H9 (cell line): Measurements from ENCODE around the gene DDIT4. TPM values are rescaled to one million over a fixed set of nuclear protein-coding genes. Genes with fewer than 3 reads are reported as not detected.

Experiments used
- DNase-seq: peaks from one replicate; pipeline ENCODE4 v3.0.0-alpha.2; 2017
- H2AFZ ChIP-seq: one replicate; pipeline ENCODE4 v1.6.1; 2013; ENCODE audit warnings: mild to moderate bottlenecking, low read length, control low read depth, moderate library complexity
- H2AK5ac ChIP-seq: 2 replicates; pipeline ENCODE4 v1.6.1; 2013; ENCODE audit warnings: low read length, control low read depth, mixed read lengths; ENCODE audit not compliant: insufficient read length
- H2BK120ac ChIP-seq: one replicate; pipeline ENCODE4 v1.6.1; 2013; ENCODE audit warnings: low read depth, mild to moderate bottlenecking, low read length, control low read depth, inconsistent platforms; ENCODE audit not compliant: poor library complexity, severe bottlenecking
- H2BK12ac ChIP-seq: 2 replicates; pipeline ENCODE4 v1.6.1; 2013; ENCODE audit warnings: low read length, control low read depth, mixed read lengths, low read depth; ENCODE audit not compliant: insufficient read length
- H2BK15ac ChIP-seq: 2 replicates; pipeline ENCODE4 v1.6.1; 2013; ENCODE audit warnings: low read depth, low read length, control low read depth
- H2BK20ac ChIP-seq: one replicate; pipeline ENCODE4 v1.6.1; 2013; ENCODE audit warnings: low read depth, mild to moderate bottlenecking, low read length, control low read depth, inconsistent platforms; ENCODE audit not compliant: poor library complexity, severe bottlenecking
- H2BK5ac ChIP-seq: 2 replicates; pipeline ENCODE4 v1.6.1; 2013; ENCODE audit warnings: low read length, control low read depth, mixed read lengths; ENCODE audit not compliant: insufficient read length
- H3K14ac ChIP-seq: 2 replicates; pipeline ENCODE4 v1.6.1; 2013; ENCODE audit warnings: low read length, control low read depth; ENCODE audit not compliant: insufficient read depth
- H3K18ac ChIP-seq: 2 replicates; pipeline ENCODE4 v1.6.1; 2013; ENCODE audit warnings: low read depth, mild to moderate bottlenecking, mixed read lengths, low read length, control low read depth; ENCODE audit not compliant: insufficient read length
- H3K23ac ChIP-seq: 2 replicates; pipeline ENCODE4 v1.6.1; 2013; ENCODE audit warnings: low read length, control low read depth, mixed read lengths, low read depth; ENCODE audit not compliant: insufficient read length
- H3K23me2 ChIP-seq: 2 replicates; pipeline ENCODE4 v1.6.1; 2013; ENCODE audit warnings: low read depth, mild to moderate bottlenecking, mixed read lengths, low read length, control low read depth; ENCODE audit not compliant: insufficient read length, poor library complexity, severe bottlenecking
- H3K27ac ChIP-seq: 2 replicates; pipeline ENCODE4 v1.5.1; 2013; ENCODE audit warnings: low read length, control low read depth, mixed read lengths, low read depth; ENCODE audit not compliant: insufficient read length
- H3K27me3 ChIP-seq: 2 replicates; pipeline ENCODE4 v1.6.1; 2013; ENCODE audit warnings: low read length, control low read depth, inconsistent platforms; ENCODE audit not compliant: insufficient read depth
- H3K4ac ChIP-seq: 2 replicates; pipeline ENCODE4 v1.6.1; 2013; ENCODE audit warnings: low read depth, mild to moderate bottlenecking, control low read depth, inconsistent platforms, low read length, moderate library complexity
- H3K4me1 ChIP-seq: 2 replicates; pipeline ENCODE4 v1.6.1; 2013; ENCODE audit warnings: low read length, control low read depth, inconsistent platforms; ENCODE audit not compliant: insufficient read depth
- H3K4me2 ChIP-seq: 2 replicates; pipeline ENCODE4 v1.6.1; 2013; ENCODE audit warnings: low read length, control low read depth, mixed read lengths; ENCODE audit not compliant: insufficient read length, insufficient read depth
- H3K56ac ChIP-seq: 2 replicates; pipeline ENCODE4 v1.6.1; 2013; ENCODE audit warnings: low read depth, mild to moderate bottlenecking, mixed read lengths, low read length, control low read depth; ENCODE audit not compliant: insufficient read length
- H3K79me1 ChIP-seq: 2 replicates; pipeline ENCODE4 v1.6.1; 2013; ENCODE audit warnings: low read depth, mild to moderate bottlenecking, moderate library complexity, low read length, control low read depth, inconsistent platforms; ENCODE audit not compliant: insufficient read depth, poor library complexity, severe bottlenecking
- H3K79me2 ChIP-seq: 2 replicates; pipeline ENCODE4 v1.6.1; 2013; ENCODE audit warnings: low read length, control low read depth, inconsistent platforms; ENCODE audit not compliant: insufficient read depth
- H3K9ac ChIP-seq: 2 replicates; pipeline ENCODE4 v1.6.1; 2013; ENCODE audit warnings: low read length, control low read depth, mixed read lengths; ENCODE audit not compliant: insufficient read length; ENCODE audit errors: extremely low read depth
- H3K9me3 ChIP-seq: one replicate; pipeline ENCODE4 v1.6.1; 2013; ENCODE audit warnings: low read depth, low read length, inconsistent platforms; ENCODE audit not compliant: control insufficient read depth
- H3T11ph ChIP-seq: one replicate; pipeline ENCODE4 v1.6.1; 2013; ENCODE audit warnings: mild to moderate bottlenecking, low read length, control low read depth, inconsistent platforms
- H4K20me1 ChIP-seq: one replicate; pipeline ENCODE4 v1.6.1; 2013; ENCODE audit not compliant: control insufficient read depth, insufficient read length, insufficient read depth
- H4K5ac ChIP-seq: 2 replicates; pipeline ENCODE4 v1.6.1; 2013; ENCODE audit warnings: low read depth, mild to moderate bottlenecking, mixed read lengths, low read length, control low read depth; ENCODE audit not compliant: insufficient read length
- H4K8ac ChIP-seq: replicated peaks from 2 replicates; pipeline ENCODE4 v1.6.1; 2013; ENCODE audit warnings: low read length, control low read depth, mixed read lengths, low read depth; ENCODE audit not compliant: insufficient read length
- H4K91ac ChIP-seq: 2 replicates; pipeline ENCODE4 v1.6.1; 2013; ENCODE audit warnings: low read depth, mild to moderate bottlenecking, moderate library complexity, mixed read lengths, low read length, control low read depth; ENCODE audit not compliant: insufficient read length
- H3K27ac Mint-ChIP-seq, 3 experiments: 2 replicates in 2 of 3; 3 replicates in 1 of 3; pipeline ENCODE4 v1.8.0; 2020 to 2021; ENCODE audit warnings: mixed read lengths in 3 of 3, mild to moderate bottlenecking in 1 of 3, moderate library complexity in 1 of 3
- H3K27me3 Mint-ChIP-seq: 2 replicates; pipeline ENCODE4 v1.8.0; 2021; ENCODE audit warnings: low read depth, mild to moderate bottlenecking, moderate library complexity, mixed read lengths
- H3K36me3 Mint-ChIP-seq, 3 experiments: 2 replicates in 2 of 3; 3 replicates in 1 of 3; pipeline ENCODE4 v1.8.0; 2020 to 2021; ENCODE audit warnings: low read depth in 3 of 3, mixed read lengths in 3 of 3; ENCODE audit not compliant: insufficient read depth in 1 of 3
- H3K4me1 Mint-ChIP-seq, 2 experiments: 2 replicates each; pipeline ENCODE4 v1.8.0; 2020; ENCODE audit warnings: mixed read lengths in 2 of 2
- H3K4me3 Mint-ChIP-seq, 2 experiments: 2 replicates in 1 of 2; 3 replicates in 1 of 2; pipeline ENCODE4 v1.8.0; 2020 to 2021; ENCODE audit warnings: mild to moderate bottlenecking in 2 of 2, mixed read lengths in 2 of 2, moderate library complexity in 1 of 2
- H3K9me3 Mint-ChIP-seq, 2 experiments: 2 replicates in 1 of 2; 3 replicates in 1 of 2; pipeline ENCODE4 v1.8.0; 2020; ENCODE audit warnings: mild to moderate bottlenecking in 2 of 2, mixed read lengths in 2 of 2, moderate library complexity in 1 of 2
- WGBS: extraction: QIAGEN DNeasy Blood & Tissue Kit; methylation state at CpG from one replicate; pipeline ENCODE4 v1.1.7; 2013; ENCODE audit warnings: missing lambda C conversion rate, low lambda C conversion rate, mixed read lengths; ENCODE audit not compliant: insufficient read length; ENCODE audit errors: extremely low coverage; 5-methylcytosine and 5-hydroxymethylcytosine counted together
- total RNA-seq: library from RNA; stranded (reverse); gene quantifications from 2 replicates; pipeline ENCODE4 v1.2.1, GENCODE V29; 2021
- TF ChIP-seq, protein P1 (sequence below): fragments of 200-600 bp; sonication (generic); conservative IDR thresholded peaks from 3 replicates; pipeline ENCODE4 v1.8.0; 2021; ENCODE audit warnings: antibody characterized with exemption, mild to moderate bottlenecking

The DDIT4 gene
- total RNA-seq, 1 experiment from 2014 or later: 84.0 TPM

DNA sequence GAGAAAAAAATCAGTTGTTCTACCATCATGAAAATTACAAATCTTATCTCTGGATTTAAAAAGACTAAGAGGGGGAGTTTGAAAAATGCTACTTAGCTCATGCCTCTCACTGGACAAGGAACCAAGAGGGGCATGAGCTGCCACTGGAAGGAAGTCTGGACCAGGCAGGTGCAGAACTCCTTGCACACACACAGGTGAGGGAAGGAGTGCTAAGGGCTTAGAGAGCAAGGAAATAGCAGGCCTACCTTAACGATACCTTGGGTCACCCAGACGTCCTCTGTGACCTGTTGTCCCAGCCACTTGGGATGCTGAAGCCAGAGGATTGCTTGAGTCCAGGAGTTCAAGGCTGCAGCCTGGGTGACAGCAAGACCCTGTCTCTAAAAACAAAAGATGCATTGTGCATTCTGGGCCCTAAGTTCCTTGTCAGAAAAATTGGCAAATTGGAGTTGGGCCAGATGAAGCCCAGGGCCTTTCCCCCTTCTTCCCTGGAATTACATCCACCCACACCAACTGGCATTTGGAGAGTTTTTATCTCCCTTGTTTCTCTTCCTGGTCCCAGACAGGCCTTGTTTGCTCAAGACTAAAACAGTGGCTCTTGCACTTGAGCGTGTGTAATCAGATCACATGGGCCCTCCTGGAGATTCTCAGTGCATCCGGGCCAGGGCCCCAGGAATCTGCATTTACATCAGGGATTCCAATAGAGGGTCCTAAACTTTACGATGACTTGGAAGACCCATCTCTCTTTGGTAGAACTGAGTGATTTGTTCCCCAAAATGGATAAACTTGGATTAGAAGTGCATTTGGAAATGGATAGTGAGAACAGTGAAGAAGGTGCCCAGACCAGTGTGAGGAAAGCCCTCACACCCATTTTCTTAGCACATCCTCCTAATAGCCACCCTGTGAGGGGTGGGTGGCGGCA lies 3.0 kb downstream of the DDIT4 start:
- Histone ChIP-seq H3K23me2 (peaks cover 25% of the 10 kb centered on the region), H2BK120ac (no peak overlapping the region), H3K79me1 (no peaks in the 10 kb centered on the region), H3K27ac (no peak overlapping the region), H3K18ac (no peak overlapping the region), H2AK5ac (no peak overlapping the region), H3K9me3 (no peaks in the 10 kb centered on the region), H4K8ac (no peak overlapping the region), H2BK15ac (no peak overlapping the region), H2BK5ac (no peak overlapping the region), H3K4me1 (peaks cover 2% of the 10 kb centered on the region; the same call in 1 of the 2 replicates), H3K27me3 (no peaks in the 10 kb centered on the region), H2AFZ (no peak overlapping the region), H3K4ac (no peak overlapping the region), H4K20me1 (no peaks in the 10 kb centered on the region), H4K5ac (no peak overlapping the region), H3K23ac (no peak overlapping the region), H3K9ac (no peak overlapping the region), H3K56ac (no peak overlapping the region), H2BK12ac (no peak overlapping the region), H3K79me2 (no peaks in the 10 kb centered on the region; the same call in 1 of the 2 replicates), H3K4me2 (no peak overlapping the region), H3T11ph (no peak overlapping the region), H3K14ac (no peak overlapping the region), H4K91ac (no peak overlapping the region), H2BK20ac (no peak overlapping the region)
- Mint-ChIP-seq H3K27me3 (no peaks in the 10 kb centered on the region), H3K36me3 (peaks cover 11 to 20% (median 20%) of the 10 kb centered on the region in 3 experiments), H3K9me3 (peaks cover 0 to 5% of the 10 kb centered on the region in 2 experiments; a peak in 1 of 5 replicates), H3K4me3 (peak overlapping the region; percentile 87 to 95; a peak in 4 of 5 replicates), H3K4me1 (peaks cover 34 to 35% of the 10 kb centered on the region in 2 experiments), H3K27ac (peak overlapping the region; percentile 85 to 94 (median 94))
- TF ChIP-seq, protein P1, sequence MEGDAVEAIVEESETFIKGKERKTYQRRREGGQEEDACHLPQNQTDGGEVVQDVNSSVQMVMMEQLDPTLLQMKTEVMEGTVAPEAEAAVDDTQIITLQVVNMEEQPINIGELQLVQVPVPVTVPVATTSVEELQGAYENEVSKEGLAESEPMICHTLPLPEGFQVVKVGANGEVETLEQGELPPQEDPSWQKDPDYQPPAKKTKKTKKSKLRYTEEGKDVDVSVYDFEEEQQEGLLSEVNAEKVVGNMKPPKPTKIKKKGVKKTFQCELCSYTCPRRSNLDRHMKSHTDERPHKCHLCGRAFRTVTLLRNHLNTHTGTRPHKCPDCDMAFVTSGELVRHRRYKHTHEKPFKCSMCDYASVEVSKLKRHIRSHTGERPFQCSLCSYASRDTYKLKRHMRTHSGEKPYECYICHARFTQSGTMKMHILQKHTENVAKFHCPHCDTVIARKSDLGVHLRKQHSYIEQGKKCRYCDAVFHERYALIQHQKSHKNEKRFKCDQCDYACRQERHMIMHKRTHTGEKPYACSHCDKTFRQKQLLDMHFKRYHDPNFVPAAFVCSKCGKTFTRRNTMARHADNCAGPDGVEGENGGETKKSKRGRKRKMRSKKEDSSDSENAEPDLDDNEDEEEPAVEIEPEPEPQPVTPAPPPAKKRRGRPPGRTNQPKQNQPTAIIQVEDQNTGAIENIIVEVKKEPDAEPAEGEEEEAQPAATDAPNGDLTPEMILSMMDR: no peak
- no peak for DNase-seq
- WGBS: no CpG with 5 or more reads among the region's 6 CpGs
